IMR-90 (cell line): ENCODE data around the gene CTCF. TPM values are rescaled to one million over a fixed set of nuclear protein-coding genes. Genes with fewer than 3 reads are reported as not detected.
A peak's percentile ranks its signal among the peaks of the same experiment; 100 is the strongest.

Experiments used
- ATAC-seq: fragments of 200-7000 bp; cut with Tn5 transposase; 2 replicates; pipeline ENCODE4 v1.9.1; 2020; ENCODE audit warnings: low read depth, mild to moderate bottlenecking, moderate library complexity
- BruUV-seq: library from RNA; stranded (reverse); fragments of 400-500 nt; replicated peaks from 2 replicates; lab custom pipeline; 2021; lab: Mats Ljungman, UMichigan
- CTCF ChIA-PET: fragments of 300-600 bp; formaldehyde crosslinking; extraction: SDS; loops from one replicate; lab custom pipeline; 2021; ENCODE audit warnings: antibody characterized with exemption; lab: Yijun Ruan, JAX
- POLR2A ChIA-PET: fragments of 300-600 bp; sonication (Branson Sonifier 250); formaldehyde crosslinking; loops from one replicate; lab custom pipeline; 2022; ENCODE audit warnings: antibody characterized with exemption; ENCODE audit not compliant: unreplicated experiment; lab: Charles Lee
- DNase-seq: peaks from one replicate; pipeline ENCODE4 v3.0.0; 2013
- H2AFZ ChIP-seq: replicated peaks from 2 replicates; pipeline ENCODE3; 2013; ENCODE audit warnings: low read length, mild to moderate bottlenecking; ENCODE audit not compliant: poor library complexity
- H2AK5ac ChIP-seq: 2 replicates; pipeline ENCODE4 v1.6.1; 2013; ENCODE audit warnings: low read depth, low read length, inconsistent platforms
- H2AK9ac ChIP-seq: replicated peaks from 2 replicates; pipeline ENCODE3; 2013; ENCODE audit warnings: mild to moderate bottlenecking, low read depth, low read length, moderate library complexity; ENCODE audit not compliant: poor library complexity
- H2BK120ac ChIP-seq: 2 replicates; pipeline ENCODE4 v1.6.1; 2013; ENCODE audit warnings: low read depth, low read length, inconsistent platforms
- H2BK15ac ChIP-seq: 3 replicates; pipeline ENCODE4 v1.6.1; 2013; ENCODE audit warnings: low read depth, low read length, inconsistent platforms
- H2BK20ac ChIP-seq: 2 replicates; pipeline ENCODE4 v1.6.1; 2013; ENCODE audit warnings: low read depth, mild to moderate bottlenecking, inconsistent platforms, low read length, moderate library complexity
- H2BK5ac ChIP-seq: 2 replicates; pipeline ENCODE4 v1.6.1; 2013; ENCODE audit warnings: mild to moderate bottlenecking, low read depth, low read length, inconsistent platforms; ENCODE audit not compliant: poor library complexity, severe bottlenecking
- H3K14ac ChIP-seq: replicated peaks from 2 replicates; pipeline ENCODE4 v1.6.1; 2013; ENCODE audit warnings: low read depth, low read length, inconsistent platforms
- H3K18ac ChIP-seq: 2 replicates; pipeline ENCODE4 v1.6.1; 2013; ENCODE audit warnings: low read depth, low read length, control low read depth
- H3K23ac ChIP-seq: 2 replicates; pipeline ENCODE4 v1.6.1; 2013; ENCODE audit warnings: low read depth, low read length, inconsistent platforms
- H3K27ac ChIP-seq: 2 replicates; pipeline ENCODE4 v1.5.1; 2013; ENCODE audit warnings: mild to moderate bottlenecking, control low read depth, low read length; ENCODE audit not compliant: insufficient read depth
- H3K27me3 ChIP-seq: 2 replicates; pipeline ENCODE4 v1.6.1; 2013; ENCODE audit warnings: low read length; ENCODE audit not compliant: control insufficient read depth, insufficient read depth
- H3K36me3 ChIP-seq: 2 replicates; pipeline ENCODE4 v1.6.1; 2013; ENCODE audit warnings: low read length, mixed read lengths; ENCODE audit not compliant: control insufficient read depth, insufficient read depth
- H3K4ac ChIP-seq: 2 replicates; pipeline ENCODE4 v1.6.1; 2013; ENCODE audit warnings: low read depth, low read length, inconsistent platforms
- H3K4me1 ChIP-seq: 2 replicates; pipeline ENCODE4 v1.6.1; 2013; ENCODE audit warnings: low read length, mixed read lengths; ENCODE audit not compliant: control insufficient read depth, insufficient read depth
- H3K4me2 ChIP-seq: 2 replicates; pipeline ENCODE4 v1.6.1; 2013; ENCODE audit warnings: low read depth, mild to moderate bottlenecking, control low read depth, low read length, moderate library complexity
- H3K4me3 ChIP-seq: 2 replicates; pipeline ENCODE4 v1.5.1; 2013; ENCODE audit warnings: low read depth, mild to moderate bottlenecking, control low read depth, low read length, moderate library complexity; ENCODE audit not compliant: insufficient read depth
- H3K56ac ChIP-seq: 2 replicates; pipeline ENCODE4 v1.6.1; 2013; ENCODE audit warnings: low read length, inconsistent platforms; ENCODE audit not compliant: insufficient read depth; ENCODE audit errors: extremely low read depth
- H3K79me1 ChIP-seq, 2 experiments: 2 replicates each; pipeline ENCODE4 v1.6.1; 2013; ENCODE audit warnings: low read length in 2 of 2, inconsistent platforms in 1 of 2, low read depth in 1 of 2
- H3K9ac ChIP-seq: 2 replicates; pipeline ENCODE4 v1.6.1; 2013; ENCODE audit warnings: low read depth, low read length, control low read depth
- H3K9me1 ChIP-seq: 2 replicates; pipeline ENCODE4 v1.6.1; 2013; ENCODE audit warnings: low read length, inconsistent platforms; ENCODE audit not compliant: insufficient read depth
- H3K9me3 ChIP-seq: 2 replicates; pipeline ENCODE4 v1.6.1; 2013; ENCODE audit warnings: low read length; ENCODE audit not compliant: control insufficient read depth, insufficient read depth
- H4K20me1 ChIP-seq: 2 replicates; pipeline ENCODE4 v1.6.1; 2013; ENCODE audit warnings: low read length, inconsistent platforms; ENCODE audit not compliant: insufficient read depth
- H4K5ac ChIP-seq: 2 replicates; pipeline ENCODE4 v1.6.1; 2013; ENCODE audit warnings: mild to moderate bottlenecking, low read depth, low read length, control low read depth
- H4K8ac ChIP-seq, 2 experiments: 2 replicates each; pipeline ENCODE4 v1.6.1; 2013; ENCODE audit warnings: low read depth in 2 of 2, low read length in 2 of 2, control low read depth in 1 of 2, inconsistent platforms in 1 of 2
- H4K91ac ChIP-seq: 2 replicates; pipeline ENCODE4 v1.6.1; 2013; ENCODE audit warnings: low read depth, low read length, inconsistent platforms; ENCODE audit not compliant: insufficient read depth
- BHLHE40 ChIP-seq: fragments of 150-350 bp; IDR thresholded peaks from 2 replicates; pipeline ENCODE4 v1.6.1; 2016; ENCODE audit warnings: mild to moderate bottlenecking, low read depth, low read length
- CEBPB ChIP-seq: IDR thresholded peaks from 2 replicates; pipeline ENCODE4 v1.6.1; 2012; ENCODE audit warnings: low read depth, low read length, improper control_type of control experiment
- ELK1 ChIP-seq: fragments of 150-350 bp; IDR thresholded peaks from 2 replicates; pipeline ENCODE4 v1.6.1; 2016; ENCODE audit warnings: low read depth, mild to moderate bottlenecking, low read length, moderate library complexity, borderline replicate concordance
- FOS ChIP-seq: fragments of 150-350 bp; IDR thresholded peaks from 2 replicates; pipeline ENCODE4 v1.6.1; 2016; ENCODE audit warnings: low read depth, low read length
- MAFK ChIP-seq: IDR thresholded peaks from 2 replicates; pipeline ENCODE4 v1.6.1; 2012; ENCODE audit warnings: low read depth, low read length, improper control_type of control experiment
- POLR2A ChIP-seq: IDR thresholded peaks from 2 replicates; pipeline ENCODE4 v1.6.1; 2012; ENCODE audit warnings: mild to moderate bottlenecking, low read depth, low read length
- SMC3 ChIP-seq: fragments of 150-350 bp; IDR thresholded peaks from 2 replicates; pipeline ENCODE4 v1.6.1; 2016; ENCODE audit warnings: low read depth, mild to moderate bottlenecking, antibody characterized with exemption, low read length, moderate library complexity
- WGBS, 2 experiments: methylation state at CpG; one replicate each; pipeline versions ENCODE4 v1.1.5 to v1.1.7; 2013; ENCODE audit warnings: missing lambda C conversion rate in 2 of 2; ENCODE audit not compliant: insufficient read length in 1 of 2; ENCODE audit errors: extremely low coverage in 2 of 2; 5-methylcytosine and 5-hydroxymethylcytosine counted together
- dilution Hi-C: fragments of 300-500 bp; cut with HindIII; formaldehyde crosslinking; loops from one replicate; pipeline ENCODE4 v1.14.3; 2018; ENCODE audit warnings: low sequenced_read_pairs; ENCODE audit not compliant: unreplicated experiment
- in situ Hi-C: fragments of 300-500 bp; cut with MboI; formaldehyde crosslinking; loops from 3 replicates; pipeline ENCODE4 v1.14.3; 2019; ENCODE audit warnings: low sequenced_read_pairs, inconsistent platforms, mixed read lengths
- intact Hi-C: fragments of 100-400 bp; cut with micrococcal nuclease; formaldehyde crosslinking; loops from 2 replicates; pipeline ENCODE4 v1.10.0; 2022
- polyA plus RNA-seq, 3 experiments: library from polyadenylated mRNA; depleted of rRNA; stranded (reverse); fragments of >200 nt; gene quantifications; 2 replicates each; pipeline ENCODE4 v1.2.3, GENCODE V29; 2012; ENCODE audit warnings: low replicate concordance in 1 of 3
- total RNA-seq: library from RNA; depleted of rRNA; stranded (reverse); fragments of >200 nt; gene quantifications from 2 replicates; pipeline ENCODE4 v1.2.3, GENCODE V29; 2012
- TF ChIP-seq, protein P1 (sequence below): conservative IDR thresholded peaks from 2 replicates; pipeline ENCODE4 v1.5.1; 2012; ENCODE audit warnings: mild to moderate bottlenecking, low read depth, low read length, improper control_type of control experiment

CTCF gene
- total and polyA plus RNA-seq, 2 of the 4 experiments (the other 2 are of a cell fraction), result 16.1 to 22.8 TPM

- Histone ChIP-seq H3K14ac (no peak overlapping the region), H3K18ac (peak overlapping the region; percentile 68; the same call in 1 of the 2 replicates), H2BK20ac (peak overlapping the region; percentile 13; the same call in 1 of the 2 replicates), H3K4me2 (peak overlapping the region; percentile 78; the same call in 1 of the 2 replicates), H4K20me1 (peaks cover 28% of the 10 kb centered on the region), H3K4me1 (peaks cover 12% of the 10 kb centered on the region), H2BK120ac (peak overlapping the region; percentile 6; the same call in 1 of the 2 replicates), H2AK9ac (no peak overlapping the region), H3K27me3 (no peaks in the 10 kb centered on the region), H3K36me3 (peaks cover 8% of the 10 kb centered on the region), H4K5ac (no peak overlapping the region), H3K4ac (peak overlapping the region; percentile 3; the same call in 1 of the 2 replicates), H3K23ac (no peak overlapping the region; the same call in 1 of the 2 replicates), H3K9me3 (no peaks in the 10 kb centered on the region), H3K56ac (0 out of 2 replicates have a peak overlapping the region, but pooled peaks have one; percentile 16), H4K91ac (no peak overlapping the region), H2BK15ac (peak overlapping the region; percentile 4; the same call in 1 of the 3 replicates), H3K4me3 (no peak overlapping the region; the same call in 1 of the 2 replicates), H3K27ac (0 out of 2 replicates have a peak overlapping the region, but pooled peaks have one; percentile 73), H2AK5ac (no peak overlapping the region), H3K79me1 (peaks cover 22 to 62% of the 10 kb centered on the region in 2 experiments), H2AFZ (no peak overlapping the region), H3K9me1 (peaks cover 6% of the 10 kb centered on the region; the same call in 1 of the 2 replicates), H4K8ac (peak overlapping the region in 1 of 2 experiments; percentile 26; a peak in 1 of 4 replicates), H2BK5ac (peak overlapping the region; percentile 85), H3K9ac (no peak overlapping the region; the same call in 1 of the 2 replicates)
- in situ Hi-C loops, result no loop called here
- ChIA-PET POLR2A (interaction anchor here (0.8 kb wide), 1 partner anchor 9 kb away, joined by 3 read pairs; no protein-coding TSS in a partner anchor), CTCF (interaction anchor here (0.6 to 2.6 kb wide), 2 partner anchors 9 to 1818 kb away, joined by 4 to 9 read pairs; partner anchors contain the start of gene CTCF)
- DNase-seq (peak; percentile 81), ATAC-seq (peak; percentile 88)
- TF ChIP-seq ELK1 (no peak), SMC3 (no peak), CEBPB (no peak), FOS (0 out of 2 replicates have a peak, but pooled peaks have one; percentile 39), BHLHE40 (no peak), POLR2A (no peak), MAFK (no peak)
- TF ChIP-seq, protein P1, sequence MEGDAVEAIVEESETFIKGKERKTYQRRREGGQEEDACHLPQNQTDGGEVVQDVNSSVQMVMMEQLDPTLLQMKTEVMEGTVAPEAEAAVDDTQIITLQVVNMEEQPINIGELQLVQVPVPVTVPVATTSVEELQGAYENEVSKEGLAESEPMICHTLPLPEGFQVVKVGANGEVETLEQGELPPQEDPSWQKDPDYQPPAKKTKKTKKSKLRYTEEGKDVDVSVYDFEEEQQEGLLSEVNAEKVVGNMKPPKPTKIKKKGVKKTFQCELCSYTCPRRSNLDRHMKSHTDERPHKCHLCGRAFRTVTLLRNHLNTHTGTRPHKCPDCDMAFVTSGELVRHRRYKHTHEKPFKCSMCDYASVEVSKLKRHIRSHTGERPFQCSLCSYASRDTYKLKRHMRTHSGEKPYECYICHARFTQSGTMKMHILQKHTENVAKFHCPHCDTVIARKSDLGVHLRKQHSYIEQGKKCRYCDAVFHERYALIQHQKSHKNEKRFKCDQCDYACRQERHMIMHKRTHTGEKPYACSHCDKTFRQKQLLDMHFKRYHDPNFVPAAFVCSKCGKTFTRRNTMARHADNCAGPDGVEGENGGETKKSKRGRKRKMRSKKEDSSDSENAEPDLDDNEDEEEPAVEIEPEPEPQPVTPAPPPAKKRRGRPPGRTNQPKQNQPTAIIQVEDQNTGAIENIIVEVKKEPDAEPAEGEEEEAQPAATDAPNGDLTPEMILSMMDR, result no peak
- dilution Hi-C loops, result no loop called here
- intact Hi-C loops, result loop anchor here (1.0 kb wide), 1 partner anchor 8 kb away; no protein-coding TSS in a partner anchor
- no TSS peak for BruUV-seq
- 40% methylated on average over 2 of the region's 4 CpGs; no CpG with 5 or more reads in 1 of the 2 experiments for WGBS, 2 experiments
Measured at GRCh38 chr16:67571981-67572431, 9.7 kb downstream of the CTCF start.
